OCI-LY1 (cell line): ENCODE data around the gene KRT3.

Source experiments
- H2AFZ ChIP-seq: fragments of 200-600 bp; sonication (generic), shearing (Covaris generic); 2 replicates; pipeline ENCODE4 v1.6.0; 2014; ENCODE audit warnings: antibody characterized with exemption, mild to moderate bottlenecking, low read length
- H3F3A ChIP-seq: fragments of 200-600 bp; sonication (generic), shearing (Covaris generic); 2 replicates; pipeline ENCODE4 v1.6.0; 2014; ENCODE audit warnings: mild to moderate bottlenecking, antibody characterized with exemption, low read length, moderate library complexity; ENCODE audit not compliant: insufficient read depth
- H3K27ac ChIP-seq: fragments of 200-600 bp; sonication (generic); 2 replicates; pipeline ENCODE4 v1.5.1; 2014; ENCODE audit warnings: low read length, mixed run types, mild to moderate bottlenecking, low read depth; ENCODE audit not compliant: poor library complexity, severe bottlenecking
- H3K27me3 ChIP-seq: fragments of 200-600 bp; sonication (generic); 2 replicates; pipeline ENCODE4 v1.6.0; 2014; ENCODE audit warnings: antibody characterized with exemption, mild to moderate bottlenecking, low read length, moderate library complexity; ENCODE audit not compliant: insufficient read depth
- H3K36me3 ChIP-seq: fragments of 200-600 bp; sonication (generic); 2 replicates; pipeline ENCODE4 v1.6.1; 2014; ENCODE audit warnings: mild to moderate bottlenecking, antibody characterized with exemption, low read length, moderate library complexity, mixed read lengths; ENCODE audit not compliant: insufficient read depth
- H3K4me1 ChIP-seq: fragments of 200-600 bp; sonication (generic); 2 replicates; pipeline ENCODE4 v1.5.1; 2014; ENCODE audit warnings: mild to moderate bottlenecking, low read length, moderate library complexity; ENCODE audit not compliant: insufficient read depth, severe bottlenecking
- H3K4me2 ChIP-seq: fragments of 200-600 bp; sonication (generic), shearing (Covaris generic); 2 replicates; pipeline ENCODE4 v1.6.1; 2014; ENCODE audit warnings: low read length
- H3K4me3 ChIP-seq: fragments of 200-600 bp; sonication (generic); 2 replicates; pipeline ENCODE4 v1.5.1; 2014; ENCODE audit warnings: low read length, low read depth, mild to moderate bottlenecking, mixed read lengths; ENCODE audit not compliant: poor library complexity, severe bottlenecking
- H3K79me2 ChIP-seq: fragments of 200-600 bp; shearing (Covaris generic); 2 replicates; pipeline ENCODE4 v1.6.1; 2016; ENCODE audit warnings: mixed run types, low read length, mixed read lengths; ENCODE audit not compliant: insufficient read depth
- H3K9ac ChIP-seq: fragments of 200-600 bp; sonication (generic), shearing (Covaris generic); 2 replicates; pipeline ENCODE4 v1.6.1; 2014; ENCODE audit warnings: mild to moderate bottlenecking, low read length, mixed read lengths
- H3K9me2 ChIP-seq: fragments of 200-600 bp; sonication (generic), shearing (Covaris generic); 2 replicates; pipeline ENCODE4 v1.6.1; 2014; ENCODE audit warnings: low read depth, mild to moderate bottlenecking, low read length, mixed read lengths
- H3K9me3 ChIP-seq: fragments of 200-600 bp; shearing (Covaris generic); 2 replicates; pipeline ENCODE4 v1.6.1; 2014; ENCODE audit warnings: low read length, mixed read lengths
- H4K20me1 ChIP-seq: fragments of 200-600 bp; sonication (generic), shearing (Covaris generic); 2 replicates; pipeline ENCODE4 v1.6.0; 2016; ENCODE audit warnings: mild to moderate bottlenecking, low read length; ENCODE audit not compliant: insufficient read depth
- CTCF ChIP-seq: fragments of 200-600 bp; sonication (generic), shearing (Covaris generic); IDR thresholded peaks from 2 replicates; pipeline ENCODE4 v1.5.1; 2017; ENCODE audit warnings: mild to moderate bottlenecking, antibody characterized with exemption, low read length, moderate library complexity, mixed read lengths
- EZH2 ChIP-seq: fragments of 200-600 bp; sonication (generic), shearing (Covaris generic); IDR thresholded peaks from 2 replicates; pipeline ENCODE4 v1.8.0; 2017; ENCODE audit warnings: borderline replicate concordance, mixed run types, mild to moderate bottlenecking, antibody characterized with exemption, low read length, moderate library complexity, mixed read lengths

KRT3 gene

GRCh38 chr12:52759695-52760094 lies 36.2 kb downstream of the KRT3 start:
- H3K4me1 ChIP-seq: no peaks in the 10 kb centered on the region
- no peaks in the 10 kb centered on the region for H3K36me3 ChIP-seq
- H3K79me2 ChIP-seq: no peaks in the 10 kb centered on the region
- H4K20me1 ChIP-seq: no peaks in the 10 kb centered on the region
- H3K9ac ChIP-seq: no peak overlapping the region
- no peak overlapping the region for H3K27ac ChIP-seq
- H2AFZ ChIP-seq: no peak overlapping the region
- TF ChIP-seq CTCF: no peak
- no peak for TF ChIP-seq EZH2
- H3K27me3 ChIP-seq: no peaks in the 10 kb centered on the region
- H3K9me3 ChIP-seq: peaks cover 2% of the 10 kb centered on the region; the same call in 1 of the 2 replicates
- H3K4me3 ChIP-seq: no peak overlapping the region
- H3K4me2 ChIP-seq: no peak overlapping the region
- H3K9me2 ChIP-seq: no peaks in the 10 kb centered on the region
- H3F3A ChIP-seq: no peaks in the 10 kb centered on the region

- Histone ChIP-seq H3K79me2 (no peaks in the 10 kb centered on the region), H3K4me2 (no peak overlapping the region), H2AFZ (no peak overlapping the region), H3K27ac (no peak overlapping the region), H3K36me3 (no peaks in the 10 kb centered on the region), H3K27me3 (no peaks in the 10 kb centered on the region), H3K4me1 (no peaks in the 10 kb centered on the region), H3K4me3 (no peak overlapping the region), H3F3A (no peaks in the 10 kb centered on the region), H3K9me3 (peaks cover 2% of the 10 kb centered on the region; the same call in 1 of the 2 replicates), H3K9ac (no peak overlapping the region), H3K9me2 (no peaks in the 10 kb centered on the region), H4K20me1 (no peaks in the 10 kb centered on the region)
- no peak for TF ChIP-seq EZH2
These were observed 36.7 kb downstream of the KRT3 start for GRCh38 chr12:52759218-52759617.

GRCh38 chr12:52757449-52758176 lies 38.3 kb downstream of the KRT3 start:
- peaks cover 2% of the 10 kb centered on the region; the same call in 1 of the 2 replicates for H3K9me3 ChIP-seq
- H3K27me3 ChIP-seq: no peaks in the 10 kb centered on the region
- no peak for TF ChIP-seq CTCF
- TF ChIP-seq EZH2: no peak
- no peak overlapping the region for H3K9ac ChIP-seq
- no peaks in the 10 kb centered on the region for H3F3A ChIP-seq
- no peaks in the 10 kb centered on the region for H4K20me1 ChIP-seq
- H2AFZ ChIP-seq: no peak overlapping the region
- no peak overlapping the region for H3K4me2 ChIP-seq
- H3K4me1 ChIP-seq: no peaks in the 10 kb centered on the region
- H3K27ac ChIP-seq: no peak overlapping the region
- H3K79me2 ChIP-seq: no peaks in the 10 kb centered on the region
- no peaks in the 10 kb centered on the region for H3K9me2 ChIP-seq
- no peaks in the 10 kb centered on the region for H3K36me3 ChIP-seq
- no peak overlapping the region for H3K4me3 ChIP-seq
